NCI-H2081 (cell line): ENCODE measurements around the gene COPA.
A peak's percentile ranks its signal among the peaks of the same experiment; 100 is the strongest.
"Not testable (repeated sequence)": the region's sequence is repeated elsewhere in the genome, so short reads cannot be mapped to it uniquely, and the experiment has no call there.

Experiments used
- DNase-seq, 2 experiments: peaks; one replicate each; lab custom pipeline; 2025; lab: John Stamatoyannopoulos, UW

COPA gene

DNA sequence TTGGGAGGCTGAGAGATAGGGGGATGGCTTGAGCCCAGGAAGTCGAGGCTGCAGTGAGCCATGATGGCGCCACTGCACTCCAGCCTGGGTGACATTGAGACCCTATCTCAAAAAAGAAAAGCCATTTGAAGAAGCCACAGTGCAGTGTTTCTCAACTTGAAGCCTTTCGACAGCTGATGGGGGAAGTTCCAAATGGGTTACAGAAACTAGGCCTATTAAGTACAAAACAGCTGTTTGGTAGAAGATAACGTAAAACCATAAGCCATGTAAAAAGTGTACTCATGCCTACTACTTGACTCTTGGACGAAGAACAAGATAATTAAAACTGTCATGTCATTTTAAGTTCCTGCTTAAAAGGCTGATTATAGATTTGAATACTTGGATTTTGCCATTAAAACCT lies 16.6 kb downstream of the COPA start:
- no peak for DNase-seq

DNA sequence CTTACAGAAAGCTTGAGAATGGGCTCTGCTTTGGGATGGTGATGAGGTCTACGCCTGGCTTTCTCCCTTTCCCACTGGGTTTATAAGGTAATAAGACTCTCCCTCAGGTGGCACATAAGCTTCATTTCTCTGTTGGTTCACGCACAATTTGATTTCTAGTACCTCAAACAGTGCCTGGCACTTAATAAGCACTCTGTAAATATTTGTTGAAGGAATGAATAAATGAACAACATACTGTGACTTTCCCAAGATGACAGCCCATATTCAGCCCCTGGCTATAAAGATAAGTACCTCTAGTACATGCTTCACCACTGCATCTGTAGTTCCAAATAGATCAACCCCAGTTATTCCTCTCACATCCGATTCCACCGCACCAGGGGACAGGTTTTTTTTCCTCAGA lies 17.8 kb downstream of the COPA start:
- peak; percentile 84 to 97 for DNase-seq

DNA sequence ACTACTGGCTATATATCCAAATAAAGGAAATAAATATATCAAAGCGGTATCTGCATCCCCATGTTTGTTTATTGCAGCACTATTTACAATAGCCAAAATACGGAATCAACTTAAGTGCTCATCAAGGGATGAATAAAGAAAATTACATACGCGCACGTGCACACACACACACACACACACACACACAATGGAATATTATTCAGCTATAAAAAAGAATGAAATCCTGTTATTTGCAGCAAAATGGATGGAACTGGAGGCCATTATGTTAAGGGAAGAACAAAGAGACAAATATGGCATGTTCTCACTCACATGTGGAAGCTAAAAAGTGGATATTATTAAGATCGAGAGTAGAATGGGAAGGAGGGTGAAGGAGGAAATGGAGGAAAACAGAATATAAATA lies 20.2 kb downstream of the COPA start:
- DNase-seq, result no peak

DNA sequence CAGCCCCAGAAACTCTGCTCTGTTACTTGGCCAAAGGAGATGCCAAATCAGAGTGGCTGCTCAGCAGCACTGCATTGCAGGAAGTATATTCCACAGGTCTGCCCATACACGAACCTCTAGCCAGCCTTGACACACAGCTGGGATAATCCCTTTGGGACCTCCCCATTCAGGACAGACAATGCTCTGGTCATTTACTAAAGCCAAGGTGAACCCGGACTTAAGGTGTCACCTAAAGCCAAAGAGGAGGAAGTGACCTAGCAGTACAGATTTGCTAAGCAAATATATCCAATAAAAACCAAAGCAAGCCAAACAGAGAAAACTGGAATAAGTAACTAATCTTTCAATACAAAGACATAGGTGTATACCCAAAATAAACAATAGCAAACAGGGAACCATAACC lies 27.7 kb downstream of the COPA start:
- no peak for DNase-seq

DNA sequence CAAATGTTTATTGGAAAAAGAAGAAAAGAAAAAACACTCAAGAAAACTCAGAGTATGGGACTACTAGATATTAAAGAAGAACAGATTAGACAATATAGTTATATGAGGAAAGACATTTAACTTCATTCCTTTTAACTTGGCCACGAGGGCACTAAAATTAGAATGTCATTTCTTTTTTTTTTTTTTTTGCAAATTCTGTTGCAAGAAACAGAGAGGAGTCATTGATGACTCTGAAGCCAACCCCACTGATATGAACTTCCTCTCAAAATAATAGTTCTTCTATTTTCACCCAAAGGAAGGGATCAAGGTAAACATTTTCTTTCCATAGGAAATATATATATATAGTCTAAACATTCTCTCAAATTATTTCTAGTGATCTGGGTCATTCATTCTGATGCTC lies 33.5 kb downstream of the COPA start:
- DNase-seq, result no peak

DNA sequence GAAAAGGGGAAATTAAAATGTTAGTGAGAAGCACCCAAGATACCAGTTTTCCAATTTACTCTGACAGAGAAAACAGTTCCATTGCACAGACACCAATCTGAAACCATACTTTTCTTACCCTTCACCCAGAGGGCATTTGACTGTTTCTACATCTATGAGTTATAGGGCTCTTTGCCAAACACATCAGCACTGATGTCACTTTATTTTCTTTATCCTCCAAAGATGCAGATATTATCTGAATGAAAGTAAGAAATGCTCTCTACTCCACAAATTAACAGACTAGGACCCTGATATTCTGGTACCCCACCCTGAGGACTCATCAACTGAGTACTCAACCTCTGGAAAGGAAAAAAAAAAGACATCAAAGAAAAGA lies 33.9 kb downstream of the COPA start:
- no peak for DNase-seq

DNA sequence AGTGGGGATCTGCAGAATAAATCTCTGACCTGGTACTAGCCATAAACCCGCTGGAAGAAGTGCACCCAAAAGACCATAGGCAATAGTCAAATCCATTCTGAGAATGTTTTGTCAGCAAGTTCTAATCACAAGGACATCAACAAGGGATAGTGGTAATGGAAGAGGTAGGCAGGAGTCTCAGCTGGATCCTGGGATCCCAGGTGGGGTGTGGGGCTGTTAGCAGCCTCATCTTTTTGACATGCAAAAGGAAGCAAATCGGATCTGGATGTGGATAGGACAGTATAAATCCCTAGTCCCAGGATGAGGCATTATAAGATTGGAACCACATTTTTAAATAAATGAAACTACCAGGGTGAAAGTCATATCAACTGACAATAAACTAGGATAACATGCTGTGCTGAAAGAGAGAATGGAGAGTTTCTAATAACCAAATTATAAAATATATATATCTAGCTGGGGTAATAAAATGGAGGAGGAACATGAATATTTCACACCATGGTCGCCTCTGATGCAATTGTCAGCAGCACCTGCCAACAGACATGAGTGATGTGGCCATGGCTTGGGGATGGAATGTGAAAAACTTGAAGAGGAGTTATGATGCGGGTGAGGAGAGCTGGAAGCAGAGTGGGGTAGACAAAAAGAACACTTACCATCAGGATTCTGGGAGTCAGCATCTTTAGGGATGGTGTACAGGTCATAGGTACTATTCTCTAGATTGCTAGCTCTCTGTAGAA lies 34.4 kb downstream of the COPA start:
- DNase-seq, result no peak

DNA sequence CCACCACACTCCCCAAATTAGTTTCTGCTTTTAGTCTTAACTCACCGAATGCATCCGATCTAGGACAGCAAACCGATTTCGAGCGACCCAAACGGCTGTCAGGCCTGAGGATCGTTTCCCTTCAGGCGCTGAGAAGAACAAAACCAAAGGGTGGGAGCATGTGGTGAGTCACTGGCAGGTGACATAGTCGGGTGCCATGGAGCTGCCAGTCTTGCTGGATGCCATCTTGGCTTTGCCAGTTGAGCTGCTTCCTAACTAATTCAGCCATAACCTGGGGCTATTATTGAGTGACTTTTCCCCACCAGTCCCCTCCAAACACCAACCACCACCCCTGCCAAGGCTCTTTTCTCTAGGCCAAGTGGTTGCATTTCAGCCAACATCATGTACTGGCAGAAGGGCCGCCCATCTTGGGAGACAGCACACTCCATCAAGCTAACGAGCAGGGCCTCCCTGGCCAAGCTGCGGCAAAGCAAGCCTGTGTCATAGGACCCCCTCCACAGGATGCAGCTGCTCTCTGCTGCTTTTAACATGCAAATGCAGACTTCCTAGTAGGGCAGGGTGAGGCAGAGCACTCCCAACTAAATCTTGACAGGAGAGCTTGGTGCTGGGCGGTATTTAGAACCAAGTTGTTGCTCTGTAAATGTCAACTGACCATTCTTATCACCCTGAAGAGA lies 35.8 kb downstream of the COPA start:
- DNase-seq, result peak; percentile 19 to 61

DNA sequence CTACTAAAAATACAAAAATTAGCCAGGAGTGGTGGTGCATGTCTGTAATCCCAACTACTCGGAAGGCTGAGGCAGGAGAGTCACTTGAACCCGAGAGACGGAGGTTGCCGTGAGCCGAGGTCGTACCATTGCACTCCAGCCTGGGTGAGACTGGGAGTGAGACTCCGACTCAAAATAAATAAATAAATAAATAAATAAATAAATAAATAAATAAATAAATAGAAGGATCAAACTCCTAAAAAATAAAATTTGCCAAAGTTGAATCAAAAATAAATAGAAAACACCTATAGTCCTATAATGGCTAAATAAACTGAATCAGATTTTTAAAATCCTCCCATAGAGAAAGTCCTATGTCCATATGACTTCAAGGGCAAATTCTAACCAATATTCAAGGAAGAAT lies 42.9 kb downstream of the COPA start:
- no peak for DNase-seq

DNA sequence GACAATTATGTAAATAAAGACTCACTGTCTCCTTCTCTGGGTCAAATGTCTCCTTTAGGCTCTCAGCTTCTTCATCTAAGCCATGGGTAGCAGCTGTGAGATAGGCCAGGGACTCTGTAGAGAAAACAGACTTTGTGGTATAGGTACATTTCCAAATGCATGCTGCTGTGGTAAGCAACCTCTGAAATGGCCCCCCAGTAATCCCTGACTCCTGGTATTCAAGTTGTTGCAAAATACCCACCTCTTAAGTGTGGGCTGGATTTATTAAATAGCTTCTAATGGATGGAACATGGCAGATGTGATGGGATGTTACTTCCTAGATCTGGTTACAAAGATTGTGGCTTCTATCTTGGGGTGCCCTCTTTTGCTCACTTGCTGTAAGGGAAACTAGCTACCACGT lies 47.0 kb downstream of the COPA start:
- DNase-seq, result no peak

DNA sequence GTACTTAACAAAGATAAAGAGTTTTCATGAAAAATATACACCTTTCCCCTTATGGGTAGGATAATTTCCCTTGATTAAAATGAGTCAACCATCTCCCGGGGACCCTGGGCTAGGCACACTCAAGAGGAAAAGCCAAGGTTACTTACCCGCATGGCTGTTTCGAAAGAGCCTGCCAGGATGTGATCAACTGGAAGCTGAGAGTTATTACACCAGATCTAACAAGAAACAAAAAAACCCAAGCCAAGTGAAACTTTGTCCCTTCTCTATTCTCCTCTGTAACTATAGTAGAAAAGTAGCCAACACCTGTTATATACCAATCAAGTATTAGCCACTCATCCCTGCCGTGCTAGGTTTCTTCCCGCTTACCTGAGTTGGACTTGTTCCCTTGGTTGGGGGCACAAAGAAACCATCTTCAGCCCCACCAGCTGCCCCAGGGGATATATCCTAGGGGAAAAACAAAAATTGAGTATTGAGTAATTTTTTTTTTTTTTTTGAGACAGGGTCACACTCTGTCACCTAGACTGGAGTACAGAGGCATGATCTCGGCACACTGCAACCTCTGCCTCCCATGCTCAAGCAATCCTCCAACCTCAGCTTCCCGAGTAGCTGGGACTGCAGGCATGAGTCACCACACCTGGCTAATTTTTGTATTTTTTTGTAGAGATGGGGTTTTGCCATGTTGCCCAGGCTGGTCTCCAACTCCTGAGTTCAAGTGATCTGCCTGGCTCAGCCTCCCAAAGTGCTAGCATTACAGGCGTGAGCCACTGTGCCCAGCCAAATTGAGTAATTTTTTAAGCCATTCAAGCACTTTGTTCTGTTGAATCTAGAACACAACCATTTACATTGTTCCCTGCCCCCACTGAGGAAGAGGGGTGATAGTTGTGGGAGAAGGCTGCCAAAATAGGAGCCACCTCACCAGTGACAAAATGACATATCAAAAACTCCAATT lies 49.8 kb downstream of the COPA start:
- no peak for DNase-seq

DNA sequence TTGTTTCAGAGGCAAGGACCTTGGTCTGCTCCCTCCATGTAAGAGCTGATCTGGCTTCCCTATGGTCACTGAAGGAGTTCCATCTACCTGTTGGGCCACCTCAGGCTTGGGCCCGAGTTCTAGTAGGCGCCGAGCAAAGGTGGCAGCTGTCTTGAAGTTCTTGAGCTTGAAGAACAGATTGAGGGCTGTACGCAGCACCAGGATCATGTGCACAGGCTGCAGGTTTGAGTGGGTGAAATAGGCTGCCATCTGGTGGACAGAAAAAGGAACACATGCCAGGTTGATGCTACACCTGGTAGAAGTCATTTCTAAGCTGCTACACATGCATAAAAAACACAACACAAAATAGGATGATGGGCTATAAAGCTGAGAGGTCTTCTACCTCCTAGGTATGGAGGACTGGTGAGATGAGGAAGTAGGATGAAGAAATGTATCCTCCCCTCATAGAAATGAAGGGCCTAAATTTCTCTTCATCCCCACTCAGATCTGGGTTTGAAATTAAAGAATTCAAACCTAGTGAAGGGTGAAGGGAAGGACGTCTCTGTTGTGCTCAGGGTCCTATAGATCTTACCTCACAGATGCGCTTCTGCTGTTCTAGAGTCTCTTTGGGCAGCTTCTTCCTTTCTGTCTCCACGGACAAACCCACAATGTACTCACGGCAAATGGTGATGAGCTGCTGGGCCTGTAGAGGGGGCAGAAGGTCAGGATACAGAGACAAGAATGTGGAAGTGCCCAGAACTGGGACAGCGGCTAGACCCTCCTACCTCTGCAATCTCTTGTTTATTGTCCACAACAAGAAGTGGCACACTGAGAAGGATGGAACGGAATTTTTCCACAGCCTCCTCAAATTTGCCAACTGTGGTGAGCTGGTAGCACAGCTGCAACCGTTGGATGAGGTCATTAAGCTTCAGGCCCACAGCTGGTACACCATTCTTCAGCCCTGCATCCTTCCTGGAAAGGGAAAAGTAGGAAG lies 51.5 kb downstream of the COPA start:
- DNase-seq, result peak; percentile 66 to 77

DNA sequence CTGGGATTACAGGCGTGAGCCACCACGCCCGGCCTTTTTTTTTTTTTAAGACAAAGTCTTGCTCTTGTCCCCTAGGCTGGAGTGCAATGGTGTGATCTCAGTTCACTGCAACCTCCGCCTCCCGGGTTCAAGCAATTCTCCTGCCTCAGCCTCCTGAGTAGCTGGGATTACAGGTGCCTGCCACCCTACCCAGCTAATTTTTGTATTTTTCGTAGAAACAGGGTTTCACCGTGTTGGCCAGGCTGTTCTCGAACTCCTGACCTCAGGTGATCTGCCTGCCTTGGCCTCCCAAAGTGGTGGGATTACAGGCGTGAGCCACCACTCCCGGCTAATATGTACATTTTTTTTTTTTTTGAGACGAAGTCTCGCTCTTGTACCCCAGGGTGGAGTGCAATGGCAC lies 55.3 kb downstream of the COPA start:
- DNase-seq, result not testable (repeated sequence)

DNA sequence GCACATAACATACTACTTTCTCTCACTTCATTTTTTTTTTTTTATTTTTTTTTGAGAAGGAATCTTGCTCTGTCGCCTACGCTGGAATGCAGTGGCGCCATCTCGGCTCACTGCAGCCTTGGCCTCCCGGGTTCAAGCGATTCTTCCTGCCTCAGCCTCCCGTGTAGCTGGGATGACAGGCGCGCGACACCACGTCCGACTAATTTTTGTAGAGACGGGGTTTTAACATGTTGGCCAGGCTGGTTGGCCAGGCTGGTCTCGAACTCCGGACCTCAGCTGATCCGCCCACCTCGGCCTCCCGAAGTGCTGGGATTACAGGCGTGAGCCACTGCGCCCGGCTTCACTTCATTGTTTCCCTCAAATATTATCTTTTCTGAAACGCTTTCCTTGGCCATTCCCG lies 57.5 kb downstream of the COPA start:
- DNase-seq, result no peak

DNA sequence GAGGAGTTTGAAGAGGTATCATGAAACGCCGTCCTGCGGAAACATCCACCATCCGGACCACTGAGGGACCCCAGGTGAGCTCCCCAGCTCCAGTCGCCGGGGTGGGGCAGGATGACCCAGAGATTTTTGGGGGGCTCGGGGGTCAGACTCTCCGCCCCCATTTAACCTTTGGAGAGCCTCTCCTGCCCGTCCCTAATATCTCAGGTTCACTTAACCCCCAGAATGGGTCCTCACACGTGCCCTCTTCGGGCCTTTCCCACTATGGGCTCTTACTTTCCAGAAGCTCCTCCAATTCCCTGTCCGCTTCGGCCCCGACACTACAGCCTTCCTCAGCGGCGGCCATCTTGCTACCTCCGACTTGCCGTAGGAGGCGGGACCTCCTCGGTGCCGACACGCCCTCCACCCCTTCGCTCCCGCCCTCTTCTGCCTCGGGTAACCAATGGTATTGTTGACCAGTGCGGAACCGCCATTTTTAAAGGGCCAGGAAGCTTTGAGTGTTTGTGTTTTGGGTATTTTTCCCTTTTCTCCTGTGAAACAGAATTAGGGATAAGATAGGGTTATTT lies 58.2 kb downstream of the COPA start, which contains the start of gene PEX19:
Gene PEX19 (minus strand): TSS at position 352 of the 563 bp plus-strand sequence. CDS start 9 bp downstream, at position 343.
- peak; percentile 93 for DNase-seq

DNA sequence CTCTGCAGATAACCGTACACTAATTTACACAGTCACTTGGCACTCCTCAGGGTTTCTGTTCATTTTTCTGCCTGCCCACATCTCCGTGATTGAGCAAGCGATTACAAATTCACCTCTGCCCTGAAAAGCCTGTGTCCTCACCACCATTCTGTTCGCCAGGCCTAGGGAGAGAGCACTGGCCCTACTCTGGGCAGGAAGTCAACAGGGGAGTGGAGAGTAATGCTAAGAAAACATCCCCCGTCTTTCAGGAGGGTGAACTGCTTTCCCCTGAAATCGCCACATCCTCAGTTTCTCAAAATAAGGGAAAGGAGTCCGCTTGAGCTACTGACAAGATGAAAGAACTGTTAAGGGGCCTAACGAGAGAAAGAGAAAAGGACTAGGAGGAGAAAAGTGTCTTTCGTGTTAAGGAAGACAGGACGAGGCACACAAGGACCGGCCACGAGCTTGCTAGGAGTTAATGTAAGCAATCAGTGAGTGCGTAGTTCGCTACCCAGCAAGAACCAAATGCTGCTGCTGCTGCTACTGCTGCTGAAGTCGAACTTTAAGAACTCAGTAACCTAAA lies 58.7 kb downstream of the COPA start:
- peak in 1 of 2 experiments; percentile 31 for DNase-seq

DNA sequence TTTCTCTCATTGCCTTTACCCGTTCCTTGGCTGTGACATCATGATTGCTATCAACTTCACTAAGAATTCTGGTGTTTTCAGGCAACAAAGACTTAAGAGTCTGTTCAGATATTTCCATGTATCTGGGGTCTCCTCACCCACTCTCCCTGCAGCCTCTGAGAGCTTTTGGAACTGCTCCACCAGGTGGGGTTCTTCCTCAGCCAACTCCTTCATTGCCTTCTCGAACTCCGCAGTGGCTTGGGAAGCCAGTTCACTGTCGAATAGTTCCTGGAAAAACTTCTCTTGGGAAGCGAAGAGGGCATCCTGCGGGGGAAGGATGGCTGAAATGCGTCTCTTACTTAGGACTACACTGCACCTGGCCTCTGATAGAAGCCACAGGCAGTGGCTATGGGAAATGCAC lies 60.2 kb downstream of the COPA start:
- no peak for DNase-seq

DNA sequence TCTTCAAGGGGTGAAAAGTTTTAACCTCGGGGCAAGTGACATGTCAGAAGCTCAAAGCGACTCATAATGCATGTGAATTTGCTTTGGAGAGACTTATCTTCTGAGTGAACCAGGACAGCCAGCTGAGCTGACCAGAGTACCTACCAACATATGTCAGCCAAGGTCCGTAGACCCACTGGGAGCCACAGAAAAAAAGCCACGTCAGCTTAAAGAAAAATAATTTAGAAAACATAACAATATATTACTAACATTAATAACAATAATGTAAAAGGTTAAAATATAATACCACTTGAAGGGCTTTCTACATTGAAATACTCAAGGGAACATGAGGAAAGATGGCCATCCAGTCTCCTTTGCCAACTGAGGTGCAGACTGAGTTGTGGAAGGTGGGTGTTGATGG lies 65.1 kb downstream of the COPA start:
- no peak for DNase-seq

DNA sequence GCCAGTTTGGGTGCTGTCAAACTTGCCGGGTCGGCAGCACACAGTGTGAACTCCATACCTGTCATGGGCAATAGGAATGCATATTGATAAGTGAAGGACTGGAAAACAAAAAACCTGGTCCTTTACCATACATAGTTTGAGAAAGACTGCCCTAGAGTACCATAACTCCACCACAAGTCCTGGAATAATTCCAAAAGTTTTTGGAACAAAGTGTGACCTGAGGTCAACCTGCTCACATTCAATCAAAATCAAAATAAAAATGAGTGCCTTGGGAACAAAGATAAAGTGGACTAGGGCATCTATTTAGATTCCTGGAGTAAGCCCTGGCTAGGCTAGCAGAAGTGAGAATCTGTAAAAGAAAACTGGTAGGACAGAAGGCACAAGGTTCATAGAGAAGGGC lies 65.7 kb downstream of the COPA start:
- DNase-seq, result no peak

DNA sequence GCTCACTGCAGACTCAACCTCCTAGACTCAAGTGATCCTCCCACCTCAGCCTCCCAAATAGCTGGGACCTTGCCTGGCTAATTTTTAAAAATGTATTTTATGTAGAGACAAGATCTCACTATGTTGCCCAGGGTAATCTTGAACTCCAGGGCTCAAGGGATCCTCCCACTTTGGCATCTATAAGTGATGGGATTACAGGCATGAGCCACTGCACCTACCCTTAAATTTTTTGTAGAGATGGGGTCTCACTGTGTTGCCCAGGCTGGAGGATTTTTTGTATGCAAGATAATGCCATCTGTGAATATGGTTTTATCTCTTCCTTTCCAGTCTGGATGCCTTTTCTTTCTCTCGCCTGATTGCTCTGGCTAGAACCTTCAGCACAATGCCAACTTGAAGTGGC lies 72.0 kb downstream of the COPA start:
- no peak for DNase-seq
